Breast epithelium (tissue), 3 donors: ENCODE measurements around the gene AHSP.
"Not testable (repeated sequence)": the region's sequence is repeated elsewhere in the genome, so short reads cannot be mapped to it uniquely, and the experiment has no call there.

Experiments used
- CTCF ChIP-seq, 3 donors: fragments of 450-650 bp; IDR thresholded peaks; one replicate each; pipeline ENCODE4 v1.5.1; 2016 to 2017; ENCODE audit warnings: antibody characterized with exemption in 3 of 3, mild to moderate bottlenecking in 3 of 3, moderate library complexity in 3 of 3
- POLR2A ChIP-seq: fragments of 450-650 bp; IDR thresholded peaks from one replicate; pipeline ENCODE4 v1.6.1; 2016; ENCODE audit warnings: antibody characterized with exemption, mild to moderate bottlenecking, moderate library complexity
- POLR2AphosphoS5 ChIP-seq, 3 donors: sonication (generic); formaldehyde crosslinking; IDR thresholded peaks; one replicate each; pipeline ENCODE4 v1.6.1; 2017; ENCODE audit warnings: antibody characterized with exemption in 3 of 3

DNA sequence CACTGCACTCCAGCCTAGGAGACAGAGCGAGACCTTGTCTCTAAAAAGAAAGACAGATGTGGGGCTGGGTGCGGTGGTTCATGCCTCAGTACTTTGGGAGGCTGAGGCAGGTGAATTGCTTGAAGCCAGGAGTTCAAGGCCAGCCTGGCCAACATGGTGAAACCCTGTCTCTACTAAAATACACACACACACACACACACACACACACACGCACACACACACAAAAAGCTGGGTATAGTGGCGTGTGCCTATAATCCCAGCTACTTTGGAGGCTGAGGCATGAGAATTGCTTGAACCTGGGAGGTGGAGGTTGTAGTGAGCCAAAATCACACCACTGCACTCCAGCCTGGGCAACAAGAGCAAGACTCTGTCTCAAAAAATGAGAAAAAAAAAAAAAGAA lies 43.7 kb upstream of the AHSP start:
- not testable (repeated sequence) for TF ChIP-seq POLR2AphosphoS5 (IDR thresholded peaks at IDR 0.05); CTCF (IDR thresholded peaks at IDR 0.05); POLR2A
